ENCODE measurements around the gene EXOSC3. TPM values are rescaled to one million over a fixed set of nuclear protein-coding genes. Genes with fewer than 3 reads are reported as not detected.

Gene EXOSC3
- total and polyA plus RNA-seq, 2 donors (not counting 1 experiment from before 2014, with no cell fraction given) = 11.7 to 55.3 TPM

- no peaks in the 10 kb centered on the region for H3K9me3 ChIP-seq (ENCODE audit: control extremely low read depth in 1 of 3, control insufficient read depth in 2 of 3, insufficient read depth in 1 of 3, low read length in 2 of 3)
- Mint-ChIP-seq H3K9me3 (ENCODE audit: insufficient read depth) (no peaks in the 10 kb centered on the region), H3K4me3 (no peak overlapping the region), H3K27ac (no peak overlapping the region), H3K4me1 (no peaks in the 10 kb centered on the region), H3K27me3 (peaks cover 20% of the 10 kb centered on the region)
- no peak overlapping the region for H3K9ac ChIP-seq (ENCODE audit: low read length)
- H3K79me2 ChIP-seq (ENCODE audit: control insufficient read depth, insufficient read depth, low read length) = no peaks in the 10 kb centered on the region
- ChIA-PET POLR2A (no interaction called here), CTCF (no interaction called here)
- no peak overlapping the region for H2AFZ ChIP-seq (ENCODE audit: insufficient read depth, low read depth, low read length, poor library complexity, severe bottlenecking)
- peaks cover 0 to 5% (median 1%) of the 10 kb centered on the region in 4 experiments for H3K27me3 ChIP-seq (replicated peaks in 1 of 4; ENCODE audit: control extremely low read depth in 1 of 4, control insufficient read depth in 3 of 4, insufficient read depth in 4 of 4, low read length in 3 of 4)
- DNase-seq = no peak
- no peak for ATAC-seq (ENCODE audit: low read depth)
- H4K20me1 ChIP-seq (ENCODE audit: control insufficient read depth, insufficient read depth, low read length, poor library complexity, severe bottlenecking) = no peaks in the 10 kb centered on the region
- WGBS (ENCODE audit: insufficient coverage) = 81% methylated on average over 5 of the region's 5 CpGs
- H3K4me2 ChIP-seq (replicated peaks; ENCODE audit: low read depth, low read length, poor library complexity, severe bottlenecking) = no peak overlapping the region
- H3K27ac ChIP-seq (ENCODE audit: low read length in 2 of 2) = no peak overlapping the region
- no peak overlapping the region for H3K4me3 ChIP-seq (ENCODE audit: control extremely low read depth in 1 of 5, extremely low read depth in 1 of 5, insufficient read depth in 1 of 5, low read depth in 2 of 5, low read length in 4 of 5)
- no peak for TF ChIP-seq EZH2 (IDR thresholded peaks at IDR 0.05; ENCODE audit: borderline replicate concordance, insufficient read depth, low read depth, low read length, poor library complexity, severe bottlenecking)
- TF ChIP-seq CTCF (IDR thresholded peaks at IDR 0.05) = no peak
- intact Hi-C loops (cut with micrococcal nuclease) = no loop called here
- H3K4me1 ChIP-seq (ENCODE audit: control insufficient read depth in 2 of 2, insufficient read depth in 2 of 2, low read length in 2 of 2) = no peaks in the 10 kb centered on the region
- no peaks in the 10 kb centered on the region for H3K36me3 ChIP-seq (replicated peaks in 1 of 2; ENCODE audit: control extremely low read depth in 1 of 2, control insufficient read depth in 1 of 2, extremely low read depth in 1 of 2, insufficient read depth in 2 of 2, low read length in 1 of 2)
Measured at GRCh38 chr9:37730839-37731238, 54.0 kb downstream of the EXOSC3 start.

GRCh38 chr9:37730256-37730655, 54.6 kb downstream of the EXOSC3 start:
- CTCF ChIA-PET = no interaction called here
- intact Hi-C loops (cut with micrococcal nuclease) = no loop called here
- H3K9ac ChIP-seq (ENCODE audit: low read length) = no peak overlapping the region
- Mint-ChIP-seq H3K9me3 (ENCODE audit: insufficient read depth) (no peaks in the 10 kb centered on the region), H3K4me1 (no peaks in the 10 kb centered on the region), H3K27ac (no peak overlapping the region), H3K4me3 (no peak overlapping the region), H3K27me3 (peaks cover 20% of the 10 kb centered on the region)
- H3K36me3 ChIP-seq (replicated peaks in 1 of 2; ENCODE audit: control extremely low read depth in 1 of 2, control insufficient read depth in 1 of 2, extremely low read depth in 1 of 2, insufficient read depth in 2 of 2, low read length in 1 of 2) = no peaks in the 10 kb centered on the region
- no peaks in the 10 kb centered on the region for H3K9me3 ChIP-seq (ENCODE audit: control extremely low read depth in 1 of 3, control insufficient read depth in 2 of 3, insufficient read depth in 1 of 3, low read length in 2 of 3)
- H3K27me3 ChIP-seq (replicated peaks in 1 of 4; ENCODE audit: control extremely low read depth in 1 of 4, control insufficient read depth in 3 of 4, insufficient read depth in 4 of 4, low read length in 3 of 4) = peaks cover 0 to 5% (median 1%) of the 10 kb centered on the region in 4 experiments
- POLR2A ChIA-PET = no interaction called here
- TF ChIP-seq EZH2 (IDR thresholded peaks at IDR 0.05; ENCODE audit: borderline replicate concordance, insufficient read depth, low read depth, low read length, poor library complexity, severe bottlenecking) (no peak), CTCF (IDR thresholded peaks at IDR 0.05) (no peak)
- no peak overlapping the region for H2AFZ ChIP-seq (ENCODE audit: insufficient read depth, low read depth, low read length, poor library complexity, severe bottlenecking)
- H3K4me1 ChIP-seq (ENCODE audit: control insufficient read depth in 2 of 2, insufficient read depth in 2 of 2, low read length in 2 of 2) = no peaks in the 10 kb centered on the region
- no peak overlapping the region for H3K27ac ChIP-seq (ENCODE audit: low read length in 2 of 2)
- WGBS (ENCODE audit: insufficient coverage) = no CpG with 5 or more reads among the region's 3 CpGs
- no peak overlapping the region for H3K4me2 ChIP-seq (replicated peaks; ENCODE audit: low read depth, low read length, poor library complexity, severe bottlenecking)
- ATAC-seq (ENCODE audit: low read depth) (no peak), DNase-seq (no peak)
- no peaks in the 10 kb centered on the region for H4K20me1 ChIP-seq (ENCODE audit: control insufficient read depth, insufficient read depth, low read length, poor library complexity, severe bottlenecking)
- no peaks in the 10 kb centered on the region for H3K79me2 ChIP-seq (ENCODE audit: control insufficient read depth, insufficient read depth, low read length)
- no peak overlapping the region for H3K4me3 ChIP-seq (ENCODE audit: control extremely low read depth in 1 of 5, extremely low read depth in 1 of 5, insufficient read depth in 1 of 5, low read depth in 2 of 5, low read length in 4 of 5)

Other genes starting within 250 kb of the EXOSC3 start
- gene FBXO10, start 208.7 kb downstream of the EXOSC3 start, total RNA-seq = 67.3 and 68.0 TPM in 2 replicates
- 12.3 and 18.6 TPM in 2 replicates for gene FBXO10, start 208.7 kb downstream of the EXOSC3 start, polyA plus RNA-seq
- 39.7 and 44.4 TPM in 2 replicates for gene TOMM5, start 192.5 kb downstream of the EXOSC3 start, total RNA-seq
- 30.6 and 33.9 TPM in 2 replicates for gene TOMM5, start 192.5 kb downstream of the EXOSC3 start, polyA plus RNA-seq
- 0.05 TPM in 1 of 2 replicates, not detected in the other for gene FRMPD1, start 134.1 kb downstream of the EXOSC3 start, total RNA-seq
- not detected in 2 replicates for gene FRMPD1, start 134.1 kb downstream of the EXOSC3 start, polyA plus RNA-seq
- gene TRMT10B, start 31.3 kb downstream of the EXOSC3 start, total RNA-seq = 27.8 and 28.4 TPM in 2 replicates
- gene TRMT10B, start 31.3 kb downstream of the EXOSC3 start, polyA plus RNA-seq = 15.7 and 18.1 TPM in 2 replicates
- gene DCAF10, start 15.7 kb upstream of the EXOSC3 start, total RNA-seq = 22.1 and 22.5 TPM in 2 replicates
- 8.3 and 9.5 TPM in 2 replicates for gene DCAF10, start 15.7 kb upstream of the EXOSC3 start, polyA plus RNA-seq
- gene SLC25A51, start 119.1 kb upstream of the EXOSC3 start, total RNA-seq = 27.8 and 28.1 TPM in 2 replicates
- gene SLC25A51, start 119.1 kb upstream of the EXOSC3 start, polyA plus RNA-seq = 9.9 and 12.9 TPM in 2 replicates

All from B cell (primary cell).